Lower lobe of right lung (tissue), 2 donors: ENCODE data around the gene ATP6V1C2. TPM values are rescaled to one million over a fixed set of nuclear protein-coding genes. Genes with fewer than 3 reads are reported as not detected.
A peak's percentile ranks its signal among the peaks of the same experiment; 100 is the strongest.

Experiments
- ATAC-seq, 2 donors: fragments of 200-7000 bp; cut with Tn5 transposase; one replicate each; pipeline ENCODE4 v1.9.1; 2020 to 2022; ENCODE audit warnings: mild to moderate bottlenecking in 2 of 2, moderate library complexity in 2 of 2
- DNase-seq: peaks from one replicate; pipeline ENCODE4 v3.0.0-alpha.2; 2020
- H3K27ac ChIP-seq: fragments of 200-600 bp; one replicate; pipeline ENCODE4 v1.8.0; 2022
- H3K27me3 ChIP-seq: fragments of 200-600 bp; one replicate; pipeline ENCODE4 v1.8.0; 2022; ENCODE audit warnings: low read depth
- H3K36me3 ChIP-seq: fragments of 200-600 bp; one replicate; pipeline ENCODE4 v1.8.0; 2022; ENCODE audit warnings: mild to moderate bottlenecking
- H3K4me1 ChIP-seq: fragments of 200-600 bp; one replicate; pipeline ENCODE4 v1.8.0; 2022
- H3K4me3 ChIP-seq: fragments of 200-600 bp; one replicate; pipeline ENCODE4 v1.8.0; 2022; ENCODE audit warnings: mild to moderate bottlenecking
- H3K9me3 ChIP-seq: fragments of 200-600 bp; one replicate; pipeline ENCODE4 v1.8.0; 2022
- intact Hi-C: fragments of 100-400 bp; cut with DNase I; formaldehyde crosslinking; loops from one replicate; pipeline ENCODE4 v1.11.0; 2022
- total RNA-seq: library from RNA; stranded (reverse); fragmentation: NEBNext Ultra II Directional; extraction: Animal tissue kit (Norgen Biotek cat#: 25700); gene quantifications from one replicate; pipeline ENCODE4 v1.2.1, GENCODE V29; 2021
- TF ChIP-seq, protein P1 (sequence below): fragments of 200-600 bp; IDR thresholded peaks from one replicate; pipeline ENCODE4 v1.8.0; 2022; ENCODE audit warnings: antibody characterized with exemption, mild to moderate bottlenecking
- donor health status: DM: no; HTN: yes; CAD: no; lungs with severe emphysema.

Gene ATP6V1C2
- total RNA-seq, 1 donor from 2014 or later = 1.7 TPM

DNA sequence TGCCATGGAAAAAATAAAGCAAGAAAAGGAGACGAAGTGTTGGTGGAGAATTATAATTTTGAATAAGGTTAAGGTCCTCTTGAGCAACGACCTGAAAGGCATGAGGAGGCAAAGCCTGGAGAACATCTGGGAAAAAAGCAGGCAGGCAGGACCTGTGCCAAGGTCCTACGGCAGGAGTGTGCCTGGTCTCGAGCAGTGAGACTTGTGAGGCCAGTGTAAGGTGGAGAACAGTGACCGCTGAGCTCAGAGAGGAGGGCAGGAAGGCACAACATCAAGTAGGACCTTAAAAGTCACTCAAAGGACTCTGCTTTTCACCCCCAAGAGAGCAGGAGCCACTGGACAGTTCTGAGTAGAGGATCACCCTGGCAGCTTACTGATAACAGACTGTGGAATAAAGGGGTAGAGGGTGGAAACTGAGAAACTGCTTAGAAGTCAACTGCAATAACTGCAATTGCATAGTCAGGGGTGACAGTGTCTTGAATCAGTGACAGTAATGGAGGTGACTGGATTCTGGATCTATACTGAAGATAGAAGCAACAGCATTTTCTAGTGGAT is 35.2 kb upstream of the ATP6V1C2 start:
- no peak overlapping the region for H3K27ac ChIP-seq
- intact Hi-C loops = no loop called here
- peaks cover 17% of the 10 kb centered on the region for H3K4me1 ChIP-seq
- ATAC-seq = no peak
- H3K36me3 ChIP-seq = peaks cover 38% of the 10 kb centered on the region
- TF ChIP-seq, protein P1, sequence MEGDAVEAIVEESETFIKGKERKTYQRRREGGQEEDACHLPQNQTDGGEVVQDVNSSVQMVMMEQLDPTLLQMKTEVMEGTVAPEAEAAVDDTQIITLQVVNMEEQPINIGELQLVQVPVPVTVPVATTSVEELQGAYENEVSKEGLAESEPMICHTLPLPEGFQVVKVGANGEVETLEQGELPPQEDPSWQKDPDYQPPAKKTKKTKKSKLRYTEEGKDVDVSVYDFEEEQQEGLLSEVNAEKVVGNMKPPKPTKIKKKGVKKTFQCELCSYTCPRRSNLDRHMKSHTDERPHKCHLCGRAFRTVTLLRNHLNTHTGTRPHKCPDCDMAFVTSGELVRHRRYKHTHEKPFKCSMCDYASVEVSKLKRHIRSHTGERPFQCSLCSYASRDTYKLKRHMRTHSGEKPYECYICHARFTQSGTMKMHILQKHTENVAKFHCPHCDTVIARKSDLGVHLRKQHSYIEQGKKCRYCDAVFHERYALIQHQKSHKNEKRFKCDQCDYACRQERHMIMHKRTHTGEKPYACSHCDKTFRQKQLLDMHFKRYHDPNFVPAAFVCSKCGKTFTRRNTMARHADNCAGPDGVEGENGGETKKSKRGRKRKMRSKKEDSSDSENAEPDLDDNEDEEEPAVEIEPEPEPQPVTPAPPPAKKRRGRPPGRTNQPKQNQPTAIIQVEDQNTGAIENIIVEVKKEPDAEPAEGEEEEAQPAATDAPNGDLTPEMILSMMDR = no peak
- H3K9me3 ChIP-seq = no peaks in the 10 kb centered on the region
- H3K4me3 ChIP-seq = no peak overlapping the region
- no peaks in the 10 kb centered on the region for H3K27me3 ChIP-seq
- no peak for DNase-seq

DNA sequence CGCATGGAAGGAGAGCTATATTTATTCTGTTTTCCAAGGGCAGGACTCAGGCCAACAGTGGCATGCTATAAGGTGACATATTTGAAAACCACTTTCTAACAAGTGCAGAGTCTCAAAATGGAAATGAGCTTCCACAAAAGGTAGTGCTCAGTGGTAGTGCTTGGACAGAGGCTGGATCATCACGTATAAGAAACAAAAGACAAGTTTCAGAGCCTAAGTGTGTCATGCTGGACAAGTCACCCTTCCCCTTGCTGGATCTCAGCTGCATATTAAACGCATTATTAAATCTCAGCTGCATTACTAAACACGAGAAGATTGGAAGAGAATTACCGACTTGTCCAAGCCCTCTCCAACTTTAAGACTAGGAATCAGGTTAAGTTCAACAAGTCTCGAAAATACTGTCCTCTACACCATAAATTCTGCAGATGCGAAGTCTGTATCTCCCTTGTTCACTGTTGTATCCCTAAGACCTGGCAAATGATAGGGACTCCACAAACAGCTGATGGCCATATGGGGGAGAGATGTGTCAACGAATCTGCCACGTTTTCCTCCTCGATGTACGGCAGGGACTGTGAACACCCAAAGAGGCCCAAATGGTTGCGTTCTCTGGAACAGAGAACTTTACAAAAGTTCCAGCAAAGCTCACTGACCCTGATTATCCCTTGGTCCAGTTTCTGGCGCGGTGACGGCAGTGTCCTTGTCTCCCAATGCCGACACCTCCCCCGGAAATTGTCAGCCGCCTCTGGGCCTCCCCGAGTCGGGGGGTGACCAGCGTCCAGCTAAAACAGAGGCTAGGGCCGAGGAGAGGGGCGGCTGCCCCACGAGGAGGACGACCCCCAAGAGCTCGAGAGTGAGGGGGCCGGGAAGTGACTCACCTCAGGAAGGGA is 32.3 kb upstream of the ATP6V1C2 start:
- Histone ChIP-seq H3K4me1 (peaks cover 17% of the 10 kb centered on the region), H3K9me3 (no peaks in the 10 kb centered on the region), H3K36me3 (peaks cover 9% of the 10 kb centered on the region), H3K27me3 (no peaks in the 10 kb centered on the region), H3K27ac (peak overlapping the region; percentile 96), H3K4me3 (peak overlapping the region; percentile 100)
- TF ChIP-seq, protein P1 = no peak
- intact Hi-C loops = no loop called here
- ATAC-seq (peak; percentile 61 to 72), DNase-seq (peak; percentile 61)

DNA sequence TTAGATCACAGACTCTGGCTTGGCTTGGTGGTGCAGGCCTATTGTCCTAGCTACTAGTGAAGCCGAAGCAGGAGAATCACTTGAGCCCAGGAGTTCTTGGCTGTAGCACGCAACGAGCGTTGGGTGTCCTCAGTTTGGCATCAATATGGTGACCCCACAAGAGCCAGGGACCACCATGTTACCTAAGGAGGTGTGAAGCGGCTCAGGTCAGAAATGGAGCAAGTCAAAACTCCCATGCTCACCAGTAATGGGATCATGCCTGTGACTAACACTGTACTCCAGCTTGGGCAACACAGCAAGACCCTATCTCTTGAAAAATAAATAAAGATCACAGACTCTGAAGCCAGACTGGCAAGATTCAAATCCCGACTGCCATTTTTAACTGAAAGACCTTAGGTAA is 29.9 kb upstream of the ATP6V1C2 start:
- H3K36me3 ChIP-seq = no peaks in the 10 kb centered on the region
- no peak overlapping the region for H3K27ac ChIP-seq

DNA sequence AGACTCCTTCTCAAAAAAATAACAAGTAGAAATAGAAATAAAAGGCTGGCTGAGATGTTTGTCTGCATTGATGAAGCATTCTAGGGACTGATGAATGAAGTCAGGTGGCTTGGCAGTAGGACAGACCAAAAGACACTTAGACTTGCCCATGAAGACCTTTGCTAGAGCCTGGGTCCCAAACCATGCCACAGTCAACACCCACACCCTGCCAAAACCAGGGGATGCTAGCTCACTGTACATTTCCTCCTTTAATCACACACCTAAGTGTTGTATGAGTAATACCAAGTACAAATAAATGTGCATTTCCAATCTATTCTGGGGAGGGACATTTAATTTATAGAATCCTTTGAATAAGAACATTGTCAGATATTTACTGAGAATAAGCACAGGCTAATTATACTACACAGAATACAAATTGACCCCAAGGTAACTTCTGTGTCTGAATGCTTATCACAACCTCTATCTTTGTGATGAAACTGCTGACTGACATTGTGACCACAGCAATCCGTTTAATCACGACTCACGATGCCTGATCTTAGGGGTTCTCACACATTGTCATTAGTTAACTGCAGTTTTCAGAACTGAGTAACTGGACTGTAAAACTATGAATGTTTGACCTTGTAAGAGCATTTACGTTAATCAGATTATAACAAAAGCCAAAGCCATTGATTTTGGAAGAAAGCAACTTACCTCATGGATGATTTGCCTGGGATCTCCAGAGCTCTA is 21.2 kb upstream of the ATP6V1C2 start:
- Histone ChIP-seq H3K36me3 (no peaks in the 10 kb centered on the region), H3K27ac (no peak overlapping the region), H3K4me3 (no peak overlapping the region), H3K27me3 (no peaks in the 10 kb centered on the region), H3K4me1 (no peaks in the 10 kb centered on the region), H3K9me3 (no peaks in the 10 kb centered on the region)
- intact Hi-C loops = no loop called here
- ATAC-seq = no peak
- TF ChIP-seq, protein P1 = no peak
- no peak for DNase-seq

More for the DNA sequence above, 29.9 kb upstream of the ATP6V1C2 start:
- intact Hi-C loops = no loop called here
- peaks cover 17% of the 10 kb centered on the region for H3K4me1 ChIP-seq
- DNase-seq (no peak), ATAC-seq (no peak)
- no peak overlapping the region for H3K4me3 ChIP-seq
- TF ChIP-seq, protein P1 = no peak
- H3K9me3 ChIP-seq = no peaks in the 10 kb centered on the region
- H3K27me3 ChIP-seq = no peaks in the 10 kb centered on the region

DNA sequence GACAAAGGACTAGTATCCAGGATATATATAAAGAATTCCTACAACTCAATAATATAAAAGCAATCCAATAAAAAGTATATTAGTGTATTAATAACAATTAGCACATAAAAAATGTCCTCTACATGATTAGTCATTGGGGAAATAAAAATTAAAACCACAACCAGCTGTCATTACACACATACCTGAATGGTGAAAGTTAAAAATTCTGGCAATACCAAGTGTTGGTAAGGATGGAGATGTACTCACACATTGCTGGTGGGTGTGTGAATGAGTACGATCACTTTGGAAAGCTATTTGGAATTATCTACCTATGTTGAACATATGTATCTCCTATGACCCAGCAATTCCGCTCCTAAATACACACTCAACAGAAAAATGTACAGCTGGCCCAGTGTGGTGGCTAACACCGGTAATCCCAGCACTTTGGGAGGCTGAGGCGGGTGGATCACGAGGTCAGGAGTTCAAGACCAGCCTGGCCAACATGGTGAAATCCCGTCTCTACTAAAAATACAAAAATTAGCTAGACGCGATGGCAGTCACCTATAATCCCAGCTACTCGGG is 17.3 kb upstream of the ATP6V1C2 start:
- H3K27me3 ChIP-seq = peaks cover 3% of the 10 kb centered on the region
- DNase-seq (no peak), ATAC-seq (no peak)
- intact Hi-C loops = no loop called here
- H3K27ac ChIP-seq = no peak overlapping the region
- no peaks in the 10 kb centered on the region for H3K36me3 ChIP-seq
- TF ChIP-seq, protein P1 = no peak
- H3K4me1 ChIP-seq = no peaks in the 10 kb centered on the region
- no peaks in the 10 kb centered on the region for H3K9me3 ChIP-seq
- H3K4me3 ChIP-seq = no peak overlapping the region
